GM21619 (cell line): Measurements from ENCODE around the gene SLTM.
"Not testable (repeated sequence)": the region's sequence is repeated elsewhere in the genome, so short reads cannot be mapped to it uniquely, and the experiment has no call there.

ENCODE experiments used
- ATAC-seq: cut with Tn5 transposase; IDR thresholded peaks from one replicate; pipeline ENCODE4 v1.9.1; 2021; ENCODE audit not compliant: unreplicated experiment

Gene SLTM

DNA sequence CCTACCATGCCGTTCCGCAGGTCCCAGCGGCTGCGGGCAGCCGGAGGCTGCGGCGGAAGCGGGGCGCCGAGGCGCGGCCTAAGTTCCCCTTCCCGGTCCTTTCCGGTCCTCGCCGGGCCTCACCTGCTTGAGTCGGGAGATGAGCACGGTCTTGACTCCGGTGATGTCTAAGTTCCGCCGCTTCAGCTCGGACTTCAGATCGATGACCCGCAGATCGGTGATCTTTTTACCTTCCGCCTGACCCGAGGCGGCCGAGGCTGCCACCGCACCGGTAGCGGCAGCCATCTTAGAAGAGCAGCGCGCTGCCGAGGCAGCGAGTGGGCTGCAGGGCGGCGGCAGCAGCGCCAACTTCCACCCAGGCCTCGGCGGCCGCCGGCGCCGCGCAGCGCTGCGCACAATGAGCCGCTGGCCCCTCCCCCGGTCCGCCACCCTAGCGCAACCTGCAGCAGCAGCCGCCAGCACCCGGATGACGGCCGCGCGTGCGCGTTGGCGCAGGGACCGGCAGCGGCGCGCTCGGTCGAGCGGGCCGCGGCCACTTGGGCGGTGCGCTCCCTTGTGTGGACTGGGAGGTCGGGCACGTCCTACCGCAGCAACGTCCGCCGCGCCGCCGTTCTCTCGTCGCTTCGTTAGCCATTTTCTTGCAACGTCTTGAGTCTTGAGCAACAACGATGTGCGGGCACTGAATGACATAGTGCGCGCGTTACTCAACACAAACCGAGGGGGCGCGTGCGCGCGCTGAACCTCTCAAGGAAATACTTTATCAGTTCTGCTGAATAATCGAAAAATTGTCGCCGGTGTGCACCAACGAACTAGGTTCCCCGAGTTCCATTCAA is at the start of gene SLTM:
TSS of gene SLTM (minus strand) at position 399 of the 833 bp plus-strand sequence. CDS start at position 285, 114 bp downstream.
- ATAC-seq = peak; percentile 84

DNA sequence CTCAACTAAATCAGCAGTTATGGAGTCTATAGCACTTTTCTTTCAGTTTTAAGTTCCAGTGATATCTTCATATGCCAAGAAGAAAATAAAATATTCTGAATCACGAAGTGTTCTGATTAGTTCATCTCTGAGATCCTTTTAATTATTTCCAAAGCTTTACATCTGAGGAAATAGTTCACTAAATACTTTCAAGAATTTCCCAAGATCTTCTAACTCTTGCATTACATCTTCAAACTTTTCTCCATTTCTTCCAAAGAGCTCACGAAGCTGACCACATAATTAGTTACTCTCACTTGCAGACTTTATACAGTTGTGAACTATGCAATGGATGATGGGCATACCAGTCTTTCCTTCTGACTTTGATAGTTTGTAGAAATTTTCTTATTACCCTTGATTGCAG is 49.8 kb upstream of the SLTM start:
- no peak for ATAC-seq

DNA sequence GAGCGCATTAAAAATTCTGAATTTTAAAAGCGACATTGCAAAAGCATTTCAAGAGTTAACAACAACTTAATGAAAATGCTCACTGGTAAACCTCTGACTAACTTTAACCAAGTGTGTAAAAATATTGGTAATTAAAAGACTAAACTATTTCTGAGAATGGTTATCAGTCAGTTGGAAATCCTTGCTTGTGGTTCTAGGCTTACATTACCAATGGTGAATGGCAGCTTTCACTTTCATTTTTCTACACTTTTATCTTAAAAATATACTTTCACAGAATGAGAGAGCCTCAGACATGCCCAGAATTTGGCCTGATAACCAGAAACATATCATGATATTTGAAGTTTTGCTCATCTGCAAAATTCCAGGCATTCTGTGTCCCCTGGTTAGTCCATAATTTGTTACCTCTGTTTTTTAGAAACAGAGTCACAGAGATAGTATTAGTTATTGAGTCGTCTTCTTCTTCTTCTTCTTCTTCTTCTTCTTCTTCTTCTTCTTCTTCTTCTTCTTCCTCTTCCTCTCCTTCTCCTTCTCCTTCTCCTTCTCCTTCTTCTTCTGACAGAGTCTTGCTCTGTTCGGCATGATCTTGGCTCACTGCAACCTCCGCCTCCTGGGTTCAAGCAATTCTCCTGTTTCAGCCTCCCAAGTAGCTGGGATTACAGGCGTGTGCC is 48.5 kb upstream of the SLTM start:
- no peak for ATAC-seq

DNA sequence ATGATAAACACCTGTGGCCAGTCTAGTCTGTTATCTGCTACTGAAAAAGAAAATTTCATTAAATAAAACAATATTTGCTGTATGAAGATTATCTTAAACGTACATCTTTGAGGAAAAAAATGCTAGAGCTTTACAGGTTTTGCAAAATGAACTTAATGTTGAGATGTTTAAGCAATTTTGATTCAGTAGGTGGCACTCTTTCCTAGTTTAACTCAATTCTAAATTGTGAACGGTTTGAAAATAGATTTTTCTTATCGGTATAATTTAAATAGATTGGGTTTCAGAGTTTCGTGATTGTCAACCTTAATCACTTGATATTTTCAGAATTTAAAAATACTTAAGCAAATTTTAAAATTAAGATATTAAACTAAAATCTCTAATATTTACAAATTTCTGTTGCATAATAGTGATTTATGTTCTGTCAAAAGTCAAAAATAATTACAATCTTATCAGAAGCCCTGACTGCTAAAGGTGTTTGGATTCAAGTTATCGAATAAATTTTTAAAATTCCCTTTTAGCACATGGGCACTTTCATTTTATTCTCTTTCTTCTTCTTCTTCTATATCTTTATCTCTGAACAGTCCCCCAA is 47.0 kb upstream of the SLTM start:
- ATAC-seq = no peak

DNA sequence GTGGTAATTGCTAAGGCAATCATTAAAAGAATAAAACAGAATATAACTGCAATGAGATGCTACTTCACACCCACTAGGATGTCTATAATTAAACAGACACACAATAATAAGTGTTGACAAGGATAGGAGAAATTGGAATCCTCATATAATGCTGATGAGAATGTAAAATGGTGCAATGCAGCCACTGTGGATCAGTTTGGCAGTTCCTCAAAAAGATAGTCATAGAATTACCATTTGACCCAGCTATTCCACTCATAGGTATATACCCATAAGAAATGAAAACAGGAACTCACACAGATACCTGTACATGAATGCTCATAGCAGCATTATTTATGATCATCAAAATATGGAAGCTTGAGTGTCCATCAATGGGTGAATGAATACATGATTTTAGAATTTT is 44.4 kb upstream of the SLTM start:
- no peak for ATAC-seq

DNA sequence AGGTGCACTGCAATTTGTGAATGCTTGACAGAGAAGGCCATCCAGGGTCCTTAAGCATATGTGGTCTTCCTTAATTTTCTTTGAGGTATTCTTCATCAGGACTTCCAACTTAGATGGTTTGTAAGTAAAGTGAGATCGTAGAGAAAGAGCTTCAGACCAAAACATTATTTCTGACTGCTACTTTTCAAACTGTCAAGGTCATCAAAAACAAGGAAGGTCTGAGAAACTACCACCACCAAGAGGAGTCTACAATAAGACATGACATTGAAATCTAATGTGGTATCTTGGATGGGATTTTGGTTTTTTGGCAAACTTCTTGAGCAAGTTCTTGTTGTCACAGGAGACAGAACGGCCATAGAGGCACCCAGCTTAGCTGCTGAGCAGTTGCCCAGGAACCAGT is 34.0 kb upstream of the SLTM start:
- ATAC-seq = no peak

DNA sequence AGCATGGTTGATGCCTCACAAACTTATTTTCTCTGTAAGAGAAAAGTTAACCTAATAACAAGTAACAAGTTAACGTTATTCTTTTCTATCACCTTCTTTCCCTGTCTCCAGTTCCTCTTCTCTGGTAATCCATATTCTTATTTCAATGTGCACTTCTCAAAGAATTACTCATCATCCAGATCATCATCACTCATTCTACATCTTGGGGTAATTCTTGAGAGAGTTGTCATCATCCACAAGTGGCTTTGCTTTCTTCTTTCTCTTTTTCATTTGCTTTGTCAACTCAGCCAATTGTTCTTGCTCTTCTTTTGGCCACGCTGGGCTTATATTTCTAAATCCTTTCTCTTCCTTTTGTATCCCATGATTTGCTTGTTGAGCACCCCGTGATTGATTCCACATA is 33.2 kb upstream of the SLTM start:
- ATAC-seq = no peak

DNA sequence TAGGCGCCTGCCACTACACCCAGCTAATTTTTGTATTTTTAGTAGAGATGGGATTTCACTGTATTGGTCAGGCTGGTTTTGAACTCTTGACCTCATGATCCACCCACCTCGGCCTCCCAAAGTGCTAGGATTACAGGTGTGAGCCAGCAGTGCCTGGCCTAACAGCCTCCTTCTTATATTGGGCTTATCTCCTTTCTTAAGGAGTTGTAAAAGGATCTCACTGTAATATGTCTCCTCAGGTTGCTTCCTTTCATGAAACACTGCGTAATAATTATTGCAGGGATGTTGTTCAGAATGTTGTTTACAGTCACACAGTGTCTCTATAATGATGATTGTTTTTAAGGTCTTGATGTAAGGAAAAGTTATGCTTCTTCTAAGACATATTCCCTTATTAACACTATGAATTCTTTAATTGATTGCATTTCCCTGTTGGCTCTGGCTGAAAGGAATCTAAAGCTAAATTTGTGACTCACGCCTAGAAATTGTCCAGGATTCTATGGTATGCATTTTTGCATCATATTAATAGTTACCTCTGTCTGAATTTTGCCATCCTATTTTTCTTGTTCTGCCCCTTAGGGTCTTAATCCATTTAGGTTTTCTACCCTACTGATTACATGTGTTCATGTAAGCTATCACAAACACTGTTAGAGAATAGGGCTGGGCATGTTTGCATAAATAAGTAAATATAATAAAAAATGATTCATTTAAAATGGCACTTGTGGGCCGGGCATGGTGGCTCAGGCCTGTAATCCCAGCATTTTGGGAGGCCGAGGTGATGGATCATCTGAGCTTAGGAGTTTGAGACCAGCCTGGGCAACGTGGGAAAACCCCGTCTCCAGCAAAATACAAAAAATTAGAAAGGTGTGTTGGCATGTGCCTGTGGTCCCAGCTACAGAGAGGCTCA is 29.4 kb upstream of the SLTM start:
- no peak for ATAC-seq

DNA sequence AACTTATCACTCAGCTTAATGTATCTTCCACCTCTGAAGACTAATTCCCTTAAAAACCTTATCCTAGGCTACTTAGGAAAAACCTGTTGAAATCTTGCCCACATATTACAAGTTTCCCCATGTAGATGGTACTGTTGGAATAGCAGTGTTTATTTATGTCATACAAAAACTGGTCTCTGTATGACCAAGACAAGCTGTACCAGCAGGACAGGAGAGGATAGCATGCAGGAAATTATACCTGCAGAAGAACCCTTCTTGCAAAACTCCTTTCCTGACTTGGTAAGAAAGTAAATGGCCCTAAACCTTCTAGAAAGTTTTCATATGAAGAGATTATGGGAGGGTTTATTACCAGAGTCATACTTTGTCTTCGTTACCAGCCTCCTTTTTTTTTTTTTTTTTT is 28.7 kb upstream of the SLTM start:
- ATAC-seq = no peak

DNA sequence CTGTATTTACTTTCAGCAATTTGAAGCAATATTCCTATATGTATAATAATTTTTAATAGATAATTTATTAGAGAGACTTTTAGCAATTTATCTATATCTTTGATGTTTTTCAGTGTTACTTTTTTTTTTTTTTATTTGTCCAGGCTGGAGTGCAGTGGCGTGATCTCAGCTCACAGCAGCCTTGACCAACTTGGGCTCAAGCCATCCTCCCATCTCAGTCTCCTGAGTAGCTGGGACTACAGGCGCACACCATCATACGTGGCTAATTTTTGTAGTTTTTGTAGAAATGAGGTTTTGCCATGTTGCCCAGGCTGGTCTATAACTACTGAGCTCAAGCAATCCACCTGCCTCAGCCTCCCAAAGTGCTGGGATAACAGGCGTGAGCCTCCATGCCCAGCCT is 25.3 kb upstream of the SLTM start:
- no peak for ATAC-seq

DNA sequence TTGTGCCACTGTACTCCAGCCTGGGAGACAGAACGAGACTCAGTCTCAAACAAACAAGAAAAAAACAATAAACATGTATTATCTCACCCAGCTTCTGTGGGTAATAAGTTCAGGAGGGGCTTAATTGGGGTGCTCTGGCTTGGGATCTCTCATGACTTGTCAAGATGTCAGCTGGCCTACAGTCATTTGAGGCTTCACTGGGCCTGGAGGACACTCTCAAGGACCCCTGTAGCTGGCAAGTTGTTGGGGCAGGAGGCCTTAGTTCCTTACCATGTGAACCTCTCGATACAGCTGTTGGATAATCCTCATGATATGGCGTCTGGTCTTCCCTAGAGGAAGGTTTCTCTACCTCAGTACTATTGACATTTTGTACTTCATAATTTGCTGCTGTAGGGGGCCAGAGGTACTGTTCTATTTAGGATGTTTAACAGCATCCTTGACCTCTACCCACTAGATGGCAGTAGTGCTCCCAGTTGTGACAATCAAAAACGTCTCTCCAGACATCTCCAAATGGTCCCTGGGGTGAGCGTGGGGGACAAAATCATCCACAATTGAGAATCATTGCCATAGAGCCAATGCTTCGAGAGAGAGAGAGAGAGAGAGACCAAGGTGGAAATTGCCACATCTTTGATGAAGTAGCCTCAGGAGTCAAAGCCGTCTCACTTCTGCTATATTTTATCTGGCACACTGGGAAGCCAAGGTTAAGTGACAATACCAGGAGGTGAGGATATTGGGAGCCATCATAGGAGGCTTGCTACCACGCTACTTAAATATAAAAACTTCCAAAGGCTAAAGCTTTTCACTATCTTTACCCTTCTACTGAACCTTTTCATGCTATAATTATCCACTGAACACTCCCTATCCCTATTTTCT is 23.9 kb upstream of the SLTM start:
- no peak for ATAC-seq

DNA sequence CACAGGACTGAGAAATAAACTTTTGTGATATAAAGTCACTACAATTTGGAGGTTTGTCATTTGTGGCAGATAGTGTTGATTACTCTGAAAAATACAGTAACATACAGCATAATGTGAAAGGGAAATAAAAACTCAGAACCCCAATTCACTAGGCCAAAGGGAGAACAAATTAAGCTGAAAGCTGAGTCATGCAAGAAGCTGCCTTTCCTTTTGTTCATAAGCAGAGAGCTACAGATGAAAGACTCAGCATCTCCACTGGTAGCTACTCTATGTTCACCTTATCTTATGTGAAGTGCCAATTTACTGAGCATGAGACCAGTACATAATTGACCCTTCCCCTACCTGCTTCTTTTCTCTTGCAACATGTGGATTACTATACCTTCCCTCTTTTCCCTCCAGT is 19.3 kb upstream of the SLTM start:
- ATAC-seq = no peak

DNA sequence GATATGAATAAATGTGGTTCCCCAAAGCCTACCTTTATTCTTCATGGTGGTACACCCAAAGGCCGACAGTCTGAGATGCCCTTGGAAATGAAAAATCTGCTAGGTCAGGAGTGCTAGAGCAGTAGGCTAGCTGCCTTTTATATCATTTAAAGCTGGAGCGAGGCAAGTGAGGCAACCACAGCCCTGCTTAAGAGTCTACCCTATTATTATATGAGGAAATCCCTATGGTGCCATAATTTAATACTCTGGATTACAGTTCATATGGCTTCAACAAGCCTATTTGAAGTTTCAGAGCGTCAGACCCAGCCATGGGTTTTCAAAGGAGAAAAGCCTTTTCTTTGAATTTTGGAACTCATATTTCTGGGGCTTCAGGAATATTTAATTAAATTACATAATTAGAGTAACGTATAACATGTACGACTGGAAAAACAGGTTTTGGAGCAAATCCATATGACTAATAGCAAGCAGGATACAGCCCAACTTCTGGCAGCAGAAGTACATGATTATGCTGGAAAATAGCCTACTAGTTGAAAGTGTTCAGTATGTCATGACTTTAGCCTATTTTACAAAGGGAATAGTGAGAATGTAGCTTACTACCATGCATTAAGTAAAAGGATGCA is 18.0 kb upstream of the SLTM start:
- ATAC-seq = no peak

DNA sequence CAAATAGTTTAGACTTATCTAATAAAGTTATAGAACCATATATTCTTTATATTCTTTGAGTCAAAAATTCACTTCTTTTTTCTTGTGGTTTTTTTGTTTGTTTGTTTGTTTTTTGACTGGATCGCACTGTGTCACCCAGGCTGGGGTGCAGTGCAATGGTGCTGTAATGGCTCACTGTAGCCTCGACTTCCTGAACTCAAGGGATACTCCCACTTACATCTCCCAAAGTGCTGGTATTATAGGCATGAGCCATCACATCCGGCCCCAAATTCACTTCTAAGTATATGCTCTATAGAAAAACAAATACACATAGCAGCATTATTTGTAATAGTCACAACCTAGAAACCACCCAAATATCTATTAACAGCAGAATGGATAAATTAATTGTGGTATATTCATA is 13.7 kb upstream of the SLTM start:
- ATAC-seq = no peak

DNA sequence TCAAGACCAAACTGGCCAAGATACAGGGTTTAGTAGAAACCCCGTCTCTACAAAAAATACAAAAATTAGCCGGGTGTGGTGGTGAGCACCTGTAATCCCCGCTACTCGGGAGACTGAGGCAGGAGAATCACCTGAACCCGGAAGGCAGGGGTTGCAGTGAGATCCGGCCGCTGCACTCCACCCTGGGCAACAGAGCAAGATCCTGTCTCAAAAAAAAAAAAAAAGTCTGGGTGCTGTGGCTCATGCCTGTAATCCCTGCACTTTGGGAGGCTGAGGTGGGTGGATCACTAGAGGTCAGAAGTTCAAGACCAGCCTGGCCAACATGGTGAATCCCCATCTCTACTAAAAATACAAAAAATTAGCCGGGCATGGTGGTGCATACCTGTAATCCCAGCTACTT is 1.5 kb upstream of the SLTM start:
- not testable (repeated sequence) for ATAC-seq

DNA sequence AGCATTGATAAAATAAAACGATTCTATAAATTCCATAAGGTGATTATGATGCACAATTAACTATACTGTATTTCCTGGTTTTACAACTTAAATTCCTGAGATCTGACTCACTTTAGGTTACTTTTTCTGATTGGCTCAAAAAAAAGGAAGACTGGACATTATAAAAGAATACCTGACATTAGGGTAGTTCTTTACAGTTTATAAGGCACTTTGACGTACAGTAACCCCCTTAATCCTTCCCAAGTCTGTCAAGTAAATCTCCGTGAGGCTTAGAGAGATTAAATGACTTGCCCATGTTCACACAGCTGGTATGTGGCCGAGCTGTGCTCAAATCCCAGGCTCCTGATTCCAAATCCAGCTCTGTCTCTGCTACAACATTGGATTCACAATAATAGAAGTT is 1.0 kb upstream of the SLTM start:
- ATAC-seq = no peak

DNA sequence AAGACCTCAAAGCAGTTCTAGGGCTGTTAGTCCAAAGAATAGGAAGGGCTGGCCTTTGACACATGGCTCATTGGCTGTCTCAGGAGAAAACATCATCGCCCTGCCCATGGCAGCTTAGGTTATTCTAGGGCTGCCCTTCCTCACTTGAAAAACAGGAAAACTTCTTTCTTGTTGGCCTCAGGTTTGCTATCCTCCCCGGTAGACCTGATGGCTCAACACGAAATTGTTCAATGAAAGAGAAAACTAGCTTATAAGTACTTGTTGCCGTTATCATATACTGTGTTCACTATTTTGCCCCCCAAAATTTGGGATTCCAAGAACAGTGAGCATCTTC is 602 bp upstream of the SLTM start:
- ATAC-seq = no peak

DNA sequence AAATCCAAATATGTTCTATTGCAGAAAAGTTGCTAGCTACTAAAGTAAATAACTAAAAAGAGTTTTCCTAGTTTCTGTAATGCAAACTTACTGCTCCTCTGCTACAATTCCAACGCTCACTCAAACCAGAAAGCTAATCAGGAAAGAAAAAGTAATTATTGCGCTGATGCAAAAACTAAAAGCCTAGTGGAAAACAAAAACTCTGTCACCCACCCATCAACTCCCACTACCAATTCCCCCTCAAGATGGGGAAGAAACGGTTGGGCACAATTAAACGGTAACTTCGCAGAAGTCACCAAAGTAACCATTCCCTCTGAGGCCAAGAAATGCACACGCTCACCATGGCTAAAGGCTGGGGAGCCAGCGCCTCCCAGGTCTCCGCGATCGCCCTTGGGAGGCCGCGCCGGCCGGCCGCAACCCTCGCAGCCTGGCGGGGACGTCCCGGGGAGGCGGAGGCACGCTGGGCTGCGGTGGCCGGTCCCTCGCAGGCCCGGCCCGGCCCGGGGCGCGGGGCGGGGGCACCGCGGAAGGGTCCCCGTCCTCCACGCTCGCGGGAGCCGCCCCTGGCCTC is 684 bp downstream of the SLTM start:
- ATAC-seq = peak; percentile 36

DNA sequence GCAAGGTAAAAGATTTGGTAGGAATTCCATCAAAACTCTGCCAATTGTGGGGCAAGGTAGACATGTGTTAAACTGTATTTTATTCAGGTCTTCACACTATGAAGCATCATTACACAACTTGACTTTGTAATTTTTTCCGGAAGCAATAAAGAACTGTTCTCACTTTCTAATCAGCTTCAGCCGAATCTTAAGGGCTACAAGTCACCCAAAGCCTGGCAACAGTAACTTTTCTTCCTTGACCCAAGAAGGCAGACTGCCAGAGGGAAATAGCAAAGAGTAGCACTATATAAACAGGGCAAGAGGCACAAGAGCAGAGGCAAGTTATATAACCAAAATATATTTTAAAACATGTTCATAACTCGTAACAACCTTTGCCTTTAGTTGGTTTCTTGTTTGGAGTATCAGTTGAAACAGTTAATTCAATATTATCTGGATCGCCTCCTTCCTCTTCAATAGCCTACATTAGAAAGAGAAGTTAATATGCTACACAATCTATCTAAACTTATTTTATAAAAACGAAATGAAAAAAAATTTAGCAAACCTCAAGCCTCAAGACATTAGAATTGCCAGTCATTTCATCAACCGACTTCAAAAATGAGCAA is 1.4 kb downstream of the SLTM start:
- no peak for ATAC-seq
